B cell (primary cell): ENCODE measurements around the gene ASCL5. TPM values are rescaled to one million over a fixed set of nuclear protein-coding genes. Genes with fewer than 3 reads are reported as not detected.

Source experiments
- ATAC-seq: fragments of 200-7000 bp; cut with Tn5 transposase; one replicate; pipeline ENCODE4 v1.10.0; 2021; ENCODE audit warnings: low read depth, mild to moderate bottlenecking, moderate number of reproducible peaks, moderate library complexity
- CTCF ChIA-PET: fragments of 350-600 bp; sonication (Branson Sonifier 250); formaldehyde crosslinking; loops from one replicate; lab custom pipeline; 2021; ENCODE audit warnings: antibody characterized with exemption, inconsistent platforms; lab: Charles Lee
- POLR2A ChIA-PET: fragments of 350-600 bp; sonication (Branson Sonifier 250); formaldehyde crosslinking; loops from one replicate; lab custom pipeline; 2021; ENCODE audit warnings: antibody characterized with exemption; lab: Charles Lee
- DNase-seq: peaks from one replicate; pipeline ENCODE4 v3.0.0; 2013
- H2AFZ ChIP-seq: 2 replicates; pipeline ENCODE4 v1.6.1; 2012; ENCODE audit warnings: mild to moderate bottlenecking, low read depth, low read length; ENCODE audit not compliant: insufficient read depth, poor library complexity, severe bottlenecking
- H3K27ac ChIP-seq, 2 donors: 1 replicate in 1 of 2; 2 replicates in 1 of 2; pipeline ENCODE4 v1.5.1; 2012 to 2013; ENCODE audit warnings: low read length in 2 of 2, mild to moderate bottlenecking in 2 of 2, moderate library complexity in 1 of 2
- H3K27me3 ChIP-seq, 4 experiments: fragments of 200-600 bp in 1 of 4; sonication (generic) in 1 of 4; replicated peaks in 1 of 4; 1 replicate in 2 of 4; 2 replicates in 2 of 4; pipeline versions ENCODE4 v1.6.1 to v1.7.0; 2013 to 2016; ENCODE audit warnings: low read length in 3 of 4, mild to moderate bottlenecking in 2 of 4, mixed read lengths in 1 of 4, moderate library complexity in 1 of 4; ENCODE audit not compliant: insufficient read depth in 4 of 4, control insufficient read depth in 3 of 4; ENCODE audit errors: control extremely low read depth in 1 of 4
- H3K36me3 ChIP-seq, 2 experiments: replicated peaks in 1 of 2; 1 replicate in 1 of 2; 2 replicates in 1 of 2; pipeline versions ENCODE4 v1.6.1 to v1.7.1; 2013; ENCODE audit warnings: low read length in 1 of 2; ENCODE audit not compliant: insufficient read depth in 2 of 2, control insufficient read depth in 1 of 2; ENCODE audit errors: control extremely low read depth in 1 of 2, extremely low read depth in 1 of 2
- H3K4me1 ChIP-seq, 2 donors: fragments of 200-600 bp in 1 of 2; sonication (generic) in 1 of 2; 1 replicate in 1 of 2; 2 replicates in 1 of 2; pipeline versions ENCODE4 v1.5.1 to v1.6.1; 2013 to 2017; ENCODE audit warnings: low read length in 2 of 2; ENCODE audit not compliant: control insufficient read depth in 2 of 2, insufficient read depth in 2 of 2
- H3K4me2 ChIP-seq: replicated peaks from 2 replicates; pipeline ENCODE3; 2012; ENCODE audit warnings: mild to moderate bottlenecking, low read depth, low read length; ENCODE audit not compliant: poor library complexity, severe bottlenecking
- H3K4me3 ChIP-seq, 5 experiments: fragments of 200-600 bp in 1 of 5; sonication (generic) in 1 of 5; 1 replicate in 3 of 5; 2 replicates in 2 of 5; pipeline versions ENCODE4 v1.5.1 to v1.7.0; 2011 to 2016; ENCODE audit warnings: low read length in 4 of 5, mild to moderate bottlenecking in 4 of 5, low read depth in 2 of 5, control low read depth in 1 of 5, moderate library complexity in 1 of 5; ENCODE audit not compliant: insufficient read depth in 1 of 5; ENCODE audit errors: control extremely low read depth in 1 of 5, extremely low read depth in 1 of 5
- H3K79me2 ChIP-seq: fragments of 200-600 bp; sonication (generic); one replicate; pipeline ENCODE4 v1.6.0; 2016; ENCODE audit warnings: low read length; ENCODE audit not compliant: control insufficient read depth, insufficient read depth
- H3K9ac ChIP-seq: fragments of 200-600 bp; sonication (generic); 2 replicates; pipeline ENCODE4 v1.6.1; 2017; ENCODE audit warnings: mild to moderate bottlenecking, low read length, moderate library complexity
- H3K9me3 ChIP-seq, 3 donors: one replicate each; pipeline versions ENCODE4 v1.6.1 to v1.7.1; 2013; ENCODE audit warnings: low read length in 2 of 3; ENCODE audit not compliant: control insufficient read depth in 2 of 3, insufficient read depth in 1 of 3; ENCODE audit errors: control extremely low read depth in 1 of 3
- H4K20me1 ChIP-seq: 2 replicates; pipeline ENCODE4 v1.6.0; 2012; ENCODE audit warnings: mild to moderate bottlenecking, low read length; ENCODE audit not compliant: insufficient read depth, control insufficient read depth, poor library complexity, severe bottlenecking
- H3K27ac Mint-ChIP-seq: one replicate; pipeline ENCODE4 v1.8.0; 2021; ENCODE audit warnings: mixed read lengths
- H3K27me3 Mint-ChIP-seq: one replicate; pipeline ENCODE4 v1.8.0; 2021; ENCODE audit warnings: mixed read lengths
- H3K4me1 Mint-ChIP-seq: one replicate; pipeline ENCODE4 v1.8.0; 2021; ENCODE audit warnings: mixed read lengths
- H3K4me3 Mint-ChIP-seq: one replicate; pipeline ENCODE4 v1.8.0; 2021; ENCODE audit warnings: mixed read lengths
- H3K9me3 Mint-ChIP-seq: one replicate; pipeline ENCODE4 v1.8.0; 2022; ENCODE audit warnings: mixed read lengths; ENCODE audit not compliant: insufficient read depth
- CTCF ChIP-seq: fragments of 200-600 bp; IDR thresholded peaks from one replicate; pipeline ENCODE4 v1.8.0; 2022; ENCODE audit warnings: antibody characterized with exemption, mild to moderate bottlenecking
- EZH2 ChIP-seq: IDR thresholded peaks from 2 replicates; pipeline ENCODE4 v1.6.1; 2012; ENCODE audit warnings: borderline replicate concordance, low read depth, mild to moderate bottlenecking, moderate library complexity, low read length; ENCODE audit not compliant: insufficient read depth, poor library complexity, severe bottlenecking
- WGBS: methylation state at CpG from one replicate; pipeline ENCODE4 v1.1.5; 2013; ENCODE audit warnings: missing lambda C conversion rate; ENCODE audit not compliant: insufficient coverage; 5-methylcytosine and 5-hydroxymethylcytosine counted together
- intact Hi-C: fragments of 100-400 bp; cut with micrococcal nuclease; formaldehyde crosslinking; loops from one replicate; pipeline ENCODE4 v1.10.0; 2022
- polyA plus RNA-seq: library from polyadenylated mRNA; depleted of rRNA; stranded (reverse); fragments of >200 nt; gene quantifications from 2 replicates; pipeline ENCODE4 v1.2.3, GENCODE V29; 2012
- total RNA-seq, 2 donors: library from RNA; stranded (reverse); fragments of 120-200 nt in 1 of 2; gene quantifications; 1 replicate in 1 of 2; 2 replicates in 1 of 2; pipeline versions ENCODE4 v1.2.3 to v1.2.4, GENCODE V29; 2013 to 2022

The ASCL5 gene
- total and polyA plus RNA-seq, 2 donors (not counting 1 experiment from before 2014, with no cell fraction given): not detected

DNA sequence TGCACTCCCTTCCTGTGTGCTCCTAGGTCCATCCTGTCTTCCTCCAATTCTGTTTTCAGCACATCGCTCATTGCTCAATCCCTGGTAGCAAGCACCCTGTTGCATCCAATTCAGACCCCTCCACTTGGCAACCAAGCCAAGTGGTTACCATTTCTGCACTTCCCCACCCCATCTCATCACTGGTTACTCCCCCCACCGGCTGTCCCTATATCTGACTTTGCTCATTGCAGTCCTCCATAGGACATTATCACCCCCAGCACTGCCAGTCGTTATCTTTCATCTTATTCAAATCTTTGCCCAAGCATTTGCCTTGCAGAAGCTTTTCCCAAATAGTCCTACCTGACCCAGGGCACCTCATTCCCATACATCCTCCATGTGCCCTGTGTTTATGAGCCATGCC lies 29.4 kb upstream of the ASCL5 start:
- H3K27ac Mint-ChIP-seq: no peak overlapping the region

More for the DNA sequence above, 29.4 kb upstream of the ASCL5 start:
- ChIA-PET POLR2A (no interaction called here), CTCF (interaction anchor here (1.5 to 2.1 kb wide), 2 partner anchors 12 to 15 kb away, joined by 3 to 4 read pairs; no protein-coding TSS in a partner anchor)
- no peak overlapping the region for H3K27ac ChIP-seq
- no peaks in the 10 kb centered on the region for H3K9me3 ChIP-seq
- DNase-seq (no peak), ATAC-seq (no peak)
- H3K4me3 ChIP-seq: no peak overlapping the region
- H3K4me1 ChIP-seq: peaks cover 9 to 17% of the 10 kb centered on the region in 2 donors
- H3K4me3 Mint-ChIP-seq: no peak overlapping the region
- no peak overlapping the region for H2AFZ ChIP-seq
- peaks cover 18% of the 10 kb centered on the region for H3K4me1 Mint-ChIP-seq
- no peak overlapping the region for H3K4me2 ChIP-seq
- TF ChIP-seq CTCF (no peak), EZH2 (no peak)
- H3K9ac ChIP-seq: no peak overlapping the region
- intact Hi-C loops: loop anchor here (10.0 kb wide), 1 partner anchor 988 kb away; the partner anchor contains the start of gene ARL8A
- no peaks in the 10 kb centered on the region for H4K20me1 ChIP-seq
- H3K27me3 Mint-ChIP-seq: peaks cover 23% of the 10 kb centered on the region
- H3K79me2 ChIP-seq: peaks cover 6% of the 10 kb centered on the region
- H3K9me3 Mint-ChIP-seq: no peaks in the 10 kb centered on the region
- H3K27me3 ChIP-seq: peaks cover 0 to 16% (median 4%) of the 10 kb centered on the region in 4 experiments
- no peaks in the 10 kb centered on the region for H3K36me3 ChIP-seq
- WGBS: 98% methylated on average over 3 of the region's 3 CpGs
